HTR-8/SVneo (cell line): ENCODE data around the gene TMEM200B.
"Not testable (repeated sequence)": the region's sequence is repeated elsewhere in the genome, so short reads cannot be mapped to it uniquely, and the experiment has no call there.

ENCODE experiments used
- DNase-seq: peaks from one replicate; pipeline ENCODE4 v3.0.0; 2011; ENCODE audit warnings: low spot score, mixed read lengths; ENCODE audit not compliant: insufficient read length
- FAIRE-seq: peaks from 2 replicates; lab custom pipeline; 2011; peaks lifted over from hg19 to GRCh38; lab: Jason Lieb, UNC

The TMEM200B gene

GRCh38 chr1:29123887-29124365 is at the start of gene TMEM200B:
TMEM200B (minus strand) TSS chr1:29123903; CDS start chr1:29121828, 2,075 bp downstream.
- FAIRE-seq, result no peak

GRCh38 chr1:29172415-29172939 is 48.8 kb upstream of the TMEM200B start:
- FAIRE-seq (no peak), DNase-seq (no peak)

More at GRCh38 chr1:29123887-29124365, at the start of gene TMEM200B:
- no peak for DNase-seq

- DNase-seq (no peak), FAIRE-seq (no peak)
Measured at GRCh38 chr1:29171521-29171920, 47.8 kb upstream of the TMEM200B start.

GRCh38 chr1:29171089-29171488 is 47.4 kb upstream of the TMEM200B start:
- FAIRE-seq (no peak), DNase-seq (no peak)

GRCh38 chr1:29169976-29170375 is 46.3 kb upstream of the TMEM200B start:
- FAIRE-seq, result no peak

GRCh38 chr1:29167904-29168303 is 44.2 kb upstream of the TMEM200B start:
- DNase-seq (no peak), FAIRE-seq (no peak)

More at GRCh38 chr1:29169976-29170375, 46.3 kb upstream of the TMEM200B start:
- no peak for DNase-seq

- FAIRE-seq (no peak), DNase-seq (no peak)
Measured at GRCh38 chr1:29166291-29166878, 42.7 kb upstream of the TMEM200B start.

- no peak for FAIRE-seq
- no peak for DNase-seq
Measured at GRCh38 chr1:29164588-29164987, 40.9 kb upstream of the TMEM200B start.

GRCh38 chr1:29162476-29163138 is 38.9 kb upstream of the TMEM200B start:
- DNase-seq (no peak), FAIRE-seq (no peak)

GRCh38 chr1:29162025-29162424 is 38.3 kb upstream of the TMEM200B start:
- DNase-seq, result no peak
- FAIRE-seq, result no peak

- DNase-seq, result no peak
- no peak for FAIRE-seq
Measured at GRCh38 chr1:29159773-29160172, 36.1 kb upstream of the TMEM200B start.

GRCh38 chr1:29157269-29157601 is 33.5 kb upstream of the TMEM200B start:
- FAIRE-seq (no peak), DNase-seq (no peak)

GRCh38 chr1:29156543-29157268 is 33.0 kb upstream of the TMEM200B start:
- FAIRE-seq, result no peak
- no peak for DNase-seq

GRCh38 chr1:29152046-29152805 is 28.5 kb upstream of the TMEM200B start:
- no peak for DNase-seq
- FAIRE-seq, result no peak

- not testable (repeated sequence) for FAIRE-seq, DNase-seq
Measured at GRCh38 chr1:29150346-29150745, 26.6 kb upstream of the TMEM200B start.

GRCh38 chr1:29148656-29149491 is 25.2 kb upstream of the TMEM200B start:
- DNase-seq (no peak), FAIRE-seq (no peak)

GRCh38 chr1:29145739-29146437 is 22.2 kb upstream of the TMEM200B start:
- FAIRE-seq, result no peak
- no peak for DNase-seq

- DNase-seq, result no peak
- FAIRE-seq, result no peak
Measured at GRCh38 chr1:29144178-29144577, 20.5 kb upstream of the TMEM200B start.

GRCh38 chr1:29142714-29143113 is 19.0 kb upstream of the TMEM200B start:
- DNase-seq, result no peak
- no peak for FAIRE-seq
